H1 (cell line): ENCODE data around the gene GPC1. TPM values are rescaled to one million over a fixed set of nuclear protein-coding genes. Genes with fewer than 3 reads are reported as not detected.

Experiments used
- CHD1 ChIP-seq: IDR thresholded peaks from 2 replicates; pipeline ENCODE4 v1.6.1; 2012; ENCODE audit warnings: low read depth, low read length, improper control_type of control experiment
- CTBP2 ChIP-seq: IDR thresholded peaks from 2 replicates; pipeline ENCODE4 v1.7.0; 2011; ENCODE audit warnings: borderline replicate concordance, mild to moderate bottlenecking, moderate library complexity, mixed read lengths, low read length; ENCODE audit not compliant: insufficient read depth, insufficient read length
- FOSL1 ChIP-seq: IDR thresholded peaks from 2 replicates; pipeline ENCODE4 v1.6.1; 2011; ENCODE audit warnings: mild to moderate bottlenecking, low read depth, low read length, moderate library complexity; ENCODE audit not compliant: insufficient read depth
- KDM4A ChIP-seq: IDR thresholded peaks from one replicate; pipeline ENCODE4 v1.7.1; 2012; ENCODE audit warnings: low read depth, mild to moderate bottlenecking, moderate library complexity, low read length, inconsistent platforms; ENCODE audit not compliant: severe bottlenecking
- SP4 ChIP-seq: IDR thresholded peaks from 2 replicates; pipeline ENCODE4 v1.6.1; 2012; ENCODE audit warnings: low read length, inconsistent platforms
- TEAD4 ChIP-seq: IDR thresholded peaks from 2 replicates; pipeline ENCODE4 v1.6.1; 2012; ENCODE audit warnings: low read depth, low read length, inconsistent platforms, mixed read lengths
- polyA plus RNA-seq, 7 experiments: library from polyadenylated mRNA; depleted of rRNA in 3 of 7; stranded (reverse) in 5 of 7; unstranded in 2 of 7; fragments of >200 nt in 5 of 7; fragments of 200-250 nt in 2 of 7; gene quantifications; 1 replicate in 5 of 7; 2 replicates in 1 of 7; 4 replicates in 1 of 7; pipeline versions ENCODE4 v1.2.1 to v1.2.3, GENCODE V29; 2011 to 2013; ENCODE audit warnings: missing spikeins in 2 of 7, mixed read lengths in 2 of 7
- total RNA-seq: library from RNA; stranded (reverse); fragmentation: NEBNext Ultra II Directional; extraction: Animal tissue kit (Norgen Biotek cat#: 25700); gene quantifications from 2 replicates; pipeline ENCODE4 v1.2.1, GENCODE V29; 2021
- TF ChIP-seq, protein P1 (sequence below): fragments of 300-600 bp; sonication (generic); IDR thresholded peaks from 2 replicates; pipeline ENCODE4 v1.7.1; 2012; ENCODE audit warnings: low read length, moderate library complexity, mild to moderate bottlenecking, inconsistent platforms; ENCODE audit not compliant: insufficient replicate concordance

GPC1 gene
- total and polyA plus RNA-seq, 2 of the 8 experiments (the other 6 are each of a cell fraction or from before 2014, with no cell fraction given): 21.9 to 28.3 TPM

DNA sequence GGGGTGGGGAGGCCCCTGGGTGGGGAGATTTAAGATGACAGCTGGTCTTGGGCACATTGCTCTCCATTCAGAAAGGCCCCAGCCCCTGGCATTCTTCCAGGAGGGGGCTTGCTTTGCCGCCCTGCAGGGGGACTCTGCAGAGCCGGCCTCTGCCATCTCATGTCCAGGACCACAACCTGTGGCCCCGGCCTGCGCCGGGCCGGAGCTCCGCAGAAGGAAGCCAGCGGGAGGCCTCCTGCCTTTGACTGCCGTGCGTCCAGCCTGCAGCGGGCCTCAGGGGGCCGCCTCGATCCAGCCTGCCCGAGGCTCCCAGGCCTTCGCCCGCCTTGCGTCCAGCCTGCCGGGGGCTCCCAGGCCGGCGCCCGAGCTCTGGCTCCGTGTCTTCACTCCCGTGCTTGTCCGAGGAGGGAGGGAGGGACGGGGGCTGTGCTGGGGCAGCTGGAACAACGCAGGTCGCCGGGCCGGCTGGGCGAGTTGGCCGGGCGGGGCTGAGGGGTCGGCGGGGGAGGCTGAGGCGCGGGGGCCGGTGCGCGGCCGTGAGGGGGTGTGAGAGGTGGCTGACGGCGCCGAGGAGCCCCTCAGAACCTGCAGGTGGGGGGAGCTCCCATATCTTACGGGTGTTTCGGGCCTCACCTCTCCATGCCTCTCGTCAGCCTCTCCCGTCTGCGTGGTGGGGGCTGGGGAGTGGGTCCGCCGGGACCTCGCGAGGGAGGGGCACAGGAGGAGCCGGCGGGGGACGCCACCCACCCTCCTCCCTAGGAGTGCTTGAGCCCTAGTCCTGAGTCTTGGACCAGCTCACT is 20.4 kb downstream of the GPC1 start (continued):
- TF ChIP-seq, protein P1, sequence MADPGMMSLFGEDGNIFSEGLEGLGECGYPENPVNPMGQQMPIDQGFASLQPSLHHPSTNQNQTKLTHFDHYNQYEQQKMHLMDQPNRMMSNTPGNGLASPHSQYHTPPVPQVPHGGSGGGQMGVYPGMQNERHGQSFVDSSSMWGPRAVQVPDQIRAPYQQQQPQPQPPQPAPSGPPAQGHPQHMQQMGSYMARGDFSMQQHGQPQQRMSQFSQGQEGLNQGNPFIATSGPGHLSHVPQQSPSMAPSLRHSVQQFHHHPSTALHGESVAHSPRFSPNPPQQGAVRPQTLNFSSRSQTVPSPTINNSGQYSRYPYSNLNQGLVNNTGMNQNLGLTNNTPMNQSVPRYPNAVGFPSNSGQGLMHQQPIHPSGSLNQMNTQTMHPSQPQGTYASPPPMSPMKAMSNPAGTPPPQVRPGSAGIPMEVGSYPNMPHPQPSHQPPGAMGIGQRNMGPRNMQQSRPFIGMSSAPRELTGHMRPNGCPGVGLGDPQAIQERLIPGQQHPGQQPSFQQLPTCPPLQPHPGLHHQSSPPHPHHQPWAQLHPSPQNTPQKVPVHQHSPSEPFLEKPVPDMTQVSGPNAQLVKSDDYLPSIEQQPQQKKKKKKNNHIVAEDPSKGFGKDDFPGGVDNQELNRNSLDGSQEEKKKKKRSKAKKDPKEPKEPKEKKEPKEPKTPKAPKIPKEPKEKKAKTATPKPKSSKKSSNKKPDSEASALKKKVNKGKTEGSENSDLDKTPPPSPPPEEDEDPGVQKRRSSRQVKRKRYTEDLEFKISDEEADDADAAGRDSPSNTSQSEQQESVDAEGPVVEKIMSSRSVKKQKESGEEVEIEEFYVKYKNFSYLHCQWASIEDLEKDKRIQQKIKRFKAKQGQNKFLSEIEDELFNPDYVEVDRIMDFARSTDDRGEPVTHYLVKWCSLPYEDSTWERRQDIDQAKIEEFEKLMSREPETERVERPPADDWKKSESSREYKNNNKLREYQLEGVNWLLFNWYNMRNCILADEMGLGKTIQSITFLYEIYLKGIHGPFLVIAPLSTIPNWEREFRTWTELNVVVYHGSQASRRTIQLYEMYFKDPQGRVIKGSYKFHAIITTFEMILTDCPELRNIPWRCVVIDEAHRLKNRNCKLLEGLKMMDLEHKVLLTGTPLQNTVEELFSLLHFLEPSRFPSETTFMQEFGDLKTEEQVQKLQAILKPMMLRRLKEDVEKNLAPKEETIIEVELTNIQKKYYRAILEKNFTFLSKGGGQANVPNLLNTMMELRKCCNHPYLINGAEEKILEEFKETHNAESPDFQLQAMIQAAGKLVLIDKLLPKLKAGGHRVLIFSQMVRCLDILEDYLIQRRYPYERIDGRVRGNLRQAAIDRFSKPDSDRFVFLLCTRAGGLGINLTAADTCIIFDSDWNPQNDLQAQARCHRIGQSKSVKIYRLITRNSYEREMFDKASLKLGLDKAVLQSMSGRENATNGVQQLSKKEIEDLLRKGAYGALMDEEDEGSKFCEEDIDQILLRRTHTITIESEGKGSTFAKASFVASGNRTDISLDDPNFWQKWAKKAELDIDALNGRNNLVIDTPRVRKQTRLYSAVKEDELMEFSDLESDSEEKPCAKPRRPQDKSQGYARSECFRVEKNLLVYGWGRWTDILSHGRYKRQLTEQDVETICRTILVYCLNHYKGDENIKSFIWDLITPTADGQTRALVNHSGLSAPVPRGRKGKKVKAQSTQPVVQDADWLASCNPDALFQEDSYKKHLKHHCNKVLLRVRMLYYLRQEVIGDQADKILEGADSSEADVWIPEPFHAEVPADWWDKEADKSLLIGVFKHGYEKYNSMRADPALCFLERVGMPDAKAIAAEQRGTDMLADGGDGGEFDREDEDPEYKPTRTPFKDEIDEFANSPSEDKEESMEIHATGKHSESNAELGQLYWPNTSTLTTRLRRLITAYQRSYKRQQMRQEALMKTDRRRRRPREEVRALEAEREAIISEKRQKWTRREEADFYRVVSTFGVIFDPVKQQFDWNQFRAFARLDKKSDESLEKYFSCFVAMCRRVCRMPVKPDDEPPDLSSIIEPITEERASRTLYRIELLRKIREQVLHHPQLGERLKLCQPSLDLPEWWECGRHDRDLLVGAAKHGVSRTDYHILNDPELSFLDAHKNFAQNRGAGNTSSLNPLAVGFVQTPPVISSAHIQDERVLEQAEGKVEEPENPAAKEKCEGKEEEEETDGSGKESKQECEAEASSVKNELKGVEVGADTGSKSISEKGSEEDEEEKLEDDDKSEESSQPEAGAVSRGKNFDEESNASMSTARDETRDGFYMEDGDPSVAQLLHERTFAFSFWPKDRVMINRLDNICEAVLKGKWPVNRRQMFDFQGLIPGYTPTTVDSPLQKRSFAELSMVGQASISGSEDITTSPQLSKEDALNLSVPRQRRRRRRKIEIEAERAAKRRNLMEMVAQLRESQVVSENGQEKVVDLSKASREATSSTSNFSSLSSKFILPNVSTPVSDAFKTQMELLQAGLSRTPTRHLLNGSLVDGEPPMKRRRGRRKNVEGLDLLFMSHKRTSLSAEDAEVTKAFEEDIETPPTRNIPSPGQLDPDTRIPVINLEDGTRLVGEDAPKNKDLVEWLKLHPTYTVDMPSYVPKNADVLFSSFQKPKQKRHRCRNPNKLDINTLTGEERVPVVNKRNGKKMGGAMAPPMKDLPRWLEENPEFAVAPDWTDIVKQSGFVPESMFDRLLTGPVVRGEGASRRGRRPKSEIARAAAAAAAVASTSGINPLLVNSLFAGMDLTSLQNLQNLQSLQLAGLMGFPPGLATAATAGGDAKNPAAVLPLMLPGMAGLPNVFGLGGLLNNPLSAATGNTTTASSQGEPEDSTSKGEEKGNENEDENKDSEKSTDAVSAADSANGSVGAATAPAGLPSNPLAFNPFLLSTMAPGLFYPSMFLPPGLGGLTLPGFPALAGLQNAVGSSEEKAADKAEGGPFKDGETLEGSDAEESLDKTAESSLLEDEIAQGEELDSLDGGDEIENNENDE: no peak
- TF ChIP-seq SP4: no peak
- TF ChIP-seq CHD1: no peak
- no peak for TF ChIP-seq CTBP2
- TF ChIP-seq TEAD4: no peak
- TF ChIP-seq KDM4A: no peak
- no peak for TF ChIP-seq FOSL1
